DOHH2 (cell line): Measurements from ENCODE around the gene ELAVL4.

Source experiments
- H3F3A ChIP-seq: fragments of 200-600 bp; sonication (generic), shearing (Covaris generic); 2 replicates; pipeline ENCODE4 v1.6.0; 2016; ENCODE audit warnings: antibody characterized with exemption, mild to moderate bottlenecking; ENCODE audit not compliant: control insufficient read depth, insufficient read depth
- H3K27ac ChIP-seq: fragments of 200-600 bp; sonication (generic); 2 replicates; pipeline ENCODE4 v1.5.1; 2014; ENCODE audit warnings: low read depth, mild to moderate bottlenecking, low read length, moderate library complexity
- H3K27me3 ChIP-seq: fragments of 200-600 bp; sonication (generic); 2 replicates; pipeline ENCODE4 v1.6.1; 2014; ENCODE audit warnings: mild to moderate bottlenecking, low read length, mixed read lengths; ENCODE audit not compliant: control insufficient read depth
- H3K36me3 ChIP-seq: fragments of 200-600 bp; sonication (generic); 2 replicates; pipeline ENCODE4 v1.6.1; 2014; ENCODE audit warnings: mild to moderate bottlenecking, low read length, moderate library complexity, mixed read lengths; ENCODE audit not compliant: control insufficient read depth
- H3K4me1 ChIP-seq: fragments of 200-600 bp; sonication (generic); 2 replicates; pipeline ENCODE4 v1.6.1; 2014; ENCODE audit warnings: mild to moderate bottlenecking, low read length, mixed read lengths; ENCODE audit not compliant: control insufficient read depth
- H3K4me2 ChIP-seq: fragments of 200-600 bp; sonication (generic); 2 replicates; pipeline ENCODE4 v1.6.0; 2014; ENCODE audit warnings: mild to moderate bottlenecking, low read length, moderate library complexity
- H3K4me3 ChIP-seq: fragments of 200-600 bp; sonication (generic); 2 replicates; pipeline ENCODE4 v1.5.1; 2014; ENCODE audit warnings: mild to moderate bottlenecking, low read length, mixed read lengths
- H3K79me2 ChIP-seq: fragments of 200-600 bp; sonication (generic); 2 replicates; pipeline ENCODE4 v1.6.1; 2014; ENCODE audit warnings: mild to moderate bottlenecking, low read length, mixed read lengths; ENCODE audit not compliant: control insufficient read depth
- H3K9me2 ChIP-seq: fragments of 200-600 bp; sonication (generic); replicated peaks from 2 replicates; pipeline ENCODE4 v1.6.1; 2014; ENCODE audit warnings: mild to moderate bottlenecking, low read length, mixed read lengths; ENCODE audit not compliant: control insufficient read depth
- H3K9me3 ChIP-seq: fragments of 200-600 bp; sonication (generic); 2 replicates; pipeline ENCODE4 v1.6.1; 2014; ENCODE audit warnings: antibody characterized with exemption, low read length, mixed read lengths; ENCODE audit not compliant: control insufficient read depth, insufficient read depth
- H4K20me1 ChIP-seq: fragments of 200-600 bp; sonication (generic); 2 replicates; pipeline ENCODE4 v1.6.0; 2014; ENCODE audit warnings: low read depth, mild to moderate bottlenecking, antibody characterized with exemption, low read length, moderate library complexity; ENCODE audit not compliant: control insufficient read depth, insufficient read depth
- CTCF ChIP-seq: fragments of 200-600 bp; sonication (generic); IDR thresholded peaks from one replicate; pipeline ENCODE4 v1.5.1; 2014; ENCODE audit warnings: antibody characterized with exemption, mild to moderate bottlenecking, low read depth, low read length; ENCODE audit not compliant: poor library complexity, severe bottlenecking
- EZH2phosphoT487 ChIP-seq: fragments of 200-600 bp; sonication (generic); IDR thresholded peaks from 2 replicates; pipeline ENCODE4 v1.6.1; 2017; ENCODE audit warnings: borderline replicate concordance, mild to moderate bottlenecking, antibody characterized with exemption, low read length, moderate library complexity, mixed read lengths

ELAVL4 gene

DNA sequence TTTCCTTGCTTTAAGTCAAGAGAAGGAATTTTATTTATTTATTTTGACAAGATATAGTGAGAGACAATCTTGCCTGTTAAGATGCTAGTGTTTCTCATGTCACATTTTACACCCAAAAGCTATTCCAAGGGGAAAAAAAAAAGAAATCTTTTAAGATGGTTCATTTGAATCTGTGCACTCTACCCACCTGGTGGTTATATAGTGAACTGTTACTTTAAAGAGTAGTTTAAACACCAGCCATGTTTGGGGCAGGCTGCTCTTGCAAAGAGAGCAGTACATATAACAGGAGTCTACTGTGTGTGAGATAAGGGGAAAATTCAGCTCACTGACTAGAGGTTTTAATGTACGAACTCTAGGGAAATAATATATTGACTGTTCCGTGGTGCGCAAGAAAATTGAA, 3.3 kb upstream of the ELAVL4 start:
- Histone ChIP-seq H3K79me2 (no peaks in the 10 kb centered on the region), H3K27ac (no peak overlapping the region), H3K4me1 (no peaks in the 10 kb centered on the region), H3K4me2 (no peak overlapping the region), H3K9me3 (no peaks in the 10 kb centered on the region), H3K36me3 (no peaks in the 10 kb centered on the region), H3K9me2 (no peaks in the 10 kb centered on the region), H3K4me3 (no peak overlapping the region), H3F3A (no peaks in the 10 kb centered on the region), H3K27me3 (peaks cover 13% of the 10 kb centered on the region), H4K20me1 (no peaks in the 10 kb centered on the region)
- TF ChIP-seq CTCF (no peak), EZH2phosphoT487 (no peak)

GRCh38 chr1:50106095-50106761, 2.5 kb upstream of the ELAVL4 start:
- Histone ChIP-seq H3K79me2 (no peaks in the 10 kb centered on the region), H3K9me2 (no peaks in the 10 kb centered on the region), H3K27ac (no peak overlapping the region), H3K4me3 (no peak overlapping the region), H3K4me2 (no peak overlapping the region), H3K4me1 (no peaks in the 10 kb centered on the region), H3K27me3 (peaks cover 20% of the 10 kb centered on the region), H3F3A (no peaks in the 10 kb centered on the region), H4K20me1 (no peaks in the 10 kb centered on the region), H3K9me3 (no peaks in the 10 kb centered on the region), H3K36me3 (no peaks in the 10 kb centered on the region)
- no peak for TF ChIP-seq CTCF

DNA sequence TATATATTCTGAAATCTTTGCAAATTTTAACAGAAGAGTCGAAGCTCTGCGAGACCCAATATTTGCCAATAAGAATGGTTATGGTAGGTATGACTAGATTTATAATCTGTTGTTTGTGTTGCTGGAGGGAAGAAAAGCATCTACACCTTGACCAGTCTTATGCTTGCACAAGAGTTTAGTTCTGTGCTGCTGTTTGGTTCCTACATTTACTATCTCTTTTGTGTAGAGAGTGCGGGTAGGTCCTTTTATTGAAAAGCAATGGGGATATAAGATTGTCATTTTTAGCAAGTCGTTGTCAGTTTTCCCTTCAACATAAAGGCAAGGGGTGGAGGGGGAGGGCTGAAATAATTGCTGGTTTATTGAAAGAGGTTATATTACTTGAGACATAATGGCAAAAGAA, 396 bp downstream of the ELAVL4 start:
- Histone ChIP-seq H3K27me3 (peaks cover 21% of the 10 kb centered on the region), H3K9me3 (no peaks in the 10 kb centered on the region), H4K20me1 (no peaks in the 10 kb centered on the region), H3K9me2 (no peaks in the 10 kb centered on the region), H3K4me3 (no peak overlapping the region), H3K4me1 (no peaks in the 10 kb centered on the region), H3F3A (no peaks in the 10 kb centered on the region), H3K79me2 (no peaks in the 10 kb centered on the region), H3K36me3 (no peaks in the 10 kb centered on the region), H3K27ac (no peak overlapping the region), H3K4me2 (no peak overlapping the region)
- TF ChIP-seq EZH2phosphoT487 (no peak), CTCF (no peak)
